GM23338 (cell line): Measurements from ENCODE around the gene SLC2A14. TPM values are rescaled to one million over a fixed set of nuclear protein-coding genes. Genes with fewer than 3 reads are reported as not detected.

Source experiments
- ATAC-seq: fragments of 200-7000 bp; cut with Tn5 transposase; 3 replicates; pipeline ENCODE4 v1.9.1; 2020
- DNase-seq: peaks from one replicate; pipeline ENCODE4 v3.0.0-alpha.2; 2015; ENCODE audit warnings: low spot score
- H2AFZ ChIP-seq: fragments of 200-600 bp; sonication (generic); 2 replicates; pipeline ENCODE4 v1.8.0; 2016; ENCODE audit warnings: antibody characterized with exemption, mild to moderate bottlenecking, moderate library complexity
- H3F3A ChIP-seq: fragments of 200-600 bp; sonication (generic); replicated peaks from 2 replicates; pipeline ENCODE4 v1.8.0; 2017; ENCODE audit warnings: antibody characterized with exemption, mixed run types, low read depth
- H3K27ac ChIP-seq: fragments of 200-600 bp; sonication (generic); 2 replicates; pipeline ENCODE4 v1.6.1; 2016; ENCODE audit warnings: low read depth
- H3K27me3 ChIP-seq: fragments of 200-600 bp; sonication (generic); 2 replicates; pipeline ENCODE4 v1.8.0; 2016; ENCODE audit warnings: mild to moderate bottlenecking, mixed run types, moderate library complexity; ENCODE audit not compliant: insufficient read depth
- H3K36me3 ChIP-seq: fragments of 200-600 bp; sonication (generic); 2 replicates; pipeline ENCODE4 v1.8.0; 2016; ENCODE audit warnings: mild to moderate bottlenecking; ENCODE audit not compliant: insufficient read depth
- H3K4me1 ChIP-seq: fragments of 200-600 bp; sonication (generic); 2 replicates; pipeline ENCODE4 v1.8.0; 2016; ENCODE audit warnings: mild to moderate bottlenecking, moderate library complexity; ENCODE audit not compliant: insufficient read depth
- H3K4me2 ChIP-seq: fragments of 200-600 bp; sonication (generic); 2 replicates; pipeline ENCODE4 v1.7.1; 2017; ENCODE audit warnings: mixed run types
- H3K4me3 ChIP-seq: fragments of 200-600 bp; sonication (generic); 2 replicates; pipeline ENCODE4 v1.6.1; 2016; ENCODE audit warnings: mixed run types
- H3K79me2 ChIP-seq: fragments of 200-600 bp; sonication (generic); replicated peaks from 2 replicates; pipeline ENCODE4 v1.8.0; 2017; ENCODE audit warnings: mild to moderate bottlenecking; ENCODE audit not compliant: insufficient read depth
- H3K9me2 ChIP-seq: fragments of 200-600 bp; sonication (generic); 2 replicates; pipeline ENCODE4 v1.8.0; 2017; ENCODE audit not compliant: insufficient read depth
- H4K20me1 ChIP-seq: fragments of 200-600 bp; sonication (generic); replicated peaks from 2 replicates; pipeline ENCODE4 v1.8.0; 2017; ENCODE audit warnings: mild to moderate bottlenecking; ENCODE audit not compliant: insufficient read depth
- H3K27ac Mint-ChIP-seq: 2 replicates; pipeline ENCODE4 v1.8.0; 2020; ENCODE audit warnings: inconsistent platforms, mild to moderate bottlenecking, moderate library complexity, mixed read lengths
- H3K27me3 Mint-ChIP-seq: 3 replicates; pipeline ENCODE4 v1.8.0; 2022; ENCODE audit warnings: low read depth, mild to moderate bottlenecking, moderate library complexity, mixed read lengths, inconsistent platforms; ENCODE audit not compliant: insufficient read depth, poor library complexity
- H3K36me3 Mint-ChIP-seq: 3 replicates; pipeline ENCODE4 v1.8.0; 2021; ENCODE audit warnings: low read depth, mild to moderate bottlenecking, inconsistent platforms, moderate library complexity, mixed read lengths
- H3K4me1 Mint-ChIP-seq: 3 replicates; pipeline ENCODE4 v1.8.0; 2020; ENCODE audit warnings: mild to moderate bottlenecking, inconsistent platforms, mixed read lengths
- H3K4me3 Mint-ChIP-seq: 3 replicates; pipeline ENCODE4 v1.8.0; 2021; ENCODE audit warnings: moderate library complexity, mild to moderate bottlenecking, inconsistent platforms, mixed read lengths
- H3K9me3 Mint-ChIP-seq: 3 replicates; pipeline ENCODE4 v1.8.0; 2020; ENCODE audit warnings: moderate library complexity, mild to moderate bottlenecking, inconsistent platforms, mixed read lengths
- NANOG ChIP-seq: IDR thresholded peaks from 2 replicates; pipeline ENCODE4 v1.6.1; 2016; ENCODE audit warnings: antibody characterized with exemption, borderline replicate concordance
- REST ChIP-seq: IDR thresholded peaks from one replicate; pipeline ENCODE4 v1.6.1; 2018; ENCODE audit warnings: antibody characterized with exemption; ENCODE audit not compliant: unreplicated experiment
- STAT1 ChIP-seq: IDR thresholded peaks from one replicate; pipeline ENCODE4 v1.6.1; 2016; ENCODE audit warnings: antibody characterized with exemption; ENCODE audit not compliant: unreplicated experiment
- ZNF462 ChIP-seq: fragments of 250-450 bp; sonication (Bioruptor Pico); IDR thresholded peaks from 2 replicates; pipeline ENCODE4 v1.5.0; 2020; ENCODE audit warnings: mild to moderate bottlenecking, moderate library complexity
- polyA plus RNA-seq: library from polyadenylated mRNA; unstranded; fragments of >200 nt; fragmentation: Nextera tagmentation; extraction: Ambion mirVana; gene quantifications from 2 replicates; pipeline ENCODE4 v1.2.1, GENCODE V29; 2016
- total RNA-seq: library from RNA; depleted of rRNA; stranded (reverse); fragments of >200 nt; shearing (Covaris generic); gene quantifications from 2 replicates; pipeline ENCODE4 v1.2.3, GENCODE V29; 2014

SLC2A14 gene
- total and polyA plus RNA-seq, 2 experiments from 2014 or later: 6.8 to 31.5 TPM

- Histone ChIP-seq H3K79me2 (peaks cover 46% of the 10 kb centered on the region), H3K27me3 (no peaks in the 10 kb centered on the region), H3K9me2 (no peaks in the 10 kb centered on the region), H3K36me3 (peaks cover 23% of the 10 kb centered on the region), H3K27ac (peak overlapping the region; percentile 94), H2AFZ (no peak overlapping the region), H3K4me3 (peak overlapping the region; percentile 95), H3F3A (peaks cover 29% of the 10 kb centered on the region), H3K4me1 (peaks cover 55% of the 10 kb centered on the region), H3K4me2 (peak overlapping the region; percentile 100), H4K20me1 (peaks cover 13% of the 10 kb centered on the region)
- peaks cover 33% of the 10 kb centered on the region for H3K36me3 Mint-ChIP-seq
- TF ChIP-seq ZNF462 (CRISPR knock-in tag) (peak; percentile 7; the same call in 1 of the 2 replicates), REST (peak; percentile 14), NANOG (peak; percentile 4; the same call in 1 of the 2 replicates), STAT1 (no peak)
- no peaks in the 10 kb centered on the region for H3K9me3 Mint-ChIP-seq
- peaks cover 11% of the 10 kb centered on the region for H3K27me3 Mint-ChIP-seq
- peak; percentile 80 for ATAC-seq
- peaks cover 51% of the 10 kb centered on the region for H3K4me1 Mint-ChIP-seq
- peak overlapping the region; percentile 88 for H3K4me3 Mint-ChIP-seq
- DNase-seq: peak; percentile 83
- peak overlapping the region; percentile 97 for H3K27ac Mint-ChIP-seq
Measured at GRCh38 chr12:7787574-7788293, 85.0 kb downstream of the SLC2A14 start.
